Gastrocnemius medialis (tissue), 4 donors: Measurements from ENCODE around the gene PFKP. TPM values are rescaled to one million over a fixed set of nuclear protein-coding genes. Genes with fewer than 3 reads are reported as not detected.

ENCODE experiments used
- ATAC-seq, 2 donors: fragments of 150-250 bp; one replicate each; pipeline ENCODE4 v1.9.1; 2016
- DNase-seq, 2 donors: peaks; one replicate each; pipeline ENCODE4 v3.0.0-alpha.2; 2019
- H3K27ac ChIP-seq, 4 donors: fragments of 200-600 bp; sonication (generic); 1 replicate in 1 of 4; 2 replicates in 3 of 4; pipeline ENCODE4 v1.5.1; 2016 to 2018; ENCODE audit warnings: mild to moderate bottlenecking in 2 of 4, moderate library complexity in 1 of 4
- H3K27me3 ChIP-seq, 3 donors: fragments of 200-600 bp; sonication (generic) in 2 of 3; 1 replicate in 1 of 3; 2 replicates in 2 of 3; pipeline versions ENCODE4 v1.5.1 to v1.6.0; 2016 to 2019; ENCODE audit warnings: mild to moderate bottlenecking in 1 of 3, moderate library complexity in 1 of 3
- H3K36me3 ChIP-seq, 2 donors: fragments of 200-600 bp; sonication (generic) in 1 of 2; one replicate each; pipeline ENCODE4 v1.5.1; 2017 to 2018
- H3K4me1 ChIP-seq, 2 donors: fragments of 200-600 bp; sonication (generic) in 1 of 2; one replicate each; pipeline ENCODE4 v1.5.1; 2016 to 2017; ENCODE audit warnings: mild to moderate bottlenecking in 2 of 2
- H3K4me3 ChIP-seq, 4 donors: fragments of 200-600 bp; sonication (generic) in 3 of 4; 1 replicate in 1 of 4; 2 replicates in 3 of 4; pipeline ENCODE4 v1.5.1; 2016 to 2019; ENCODE audit warnings: mild to moderate bottlenecking in 2 of 4
- H3K9me3 ChIP-seq, 3 donors: fragments of 200-600 bp; sonication (generic) in 2 of 3; 1 replicate in 1 of 3; 2 replicates in 2 of 3; pipeline ENCODE4 v1.5.1; 2016 to 2019
- CTCF ChIP-seq, 5 experiments: fragments of 450-650 bp in 3 of 5; fragments of 200-600 bp in 2 of 5; sonication (generic) in 2 of 5; IDR thresholded peaks in 4 of 5; conservative IDR thresholded peaks in 1 of 5; 1 replicate in 4 of 5; 2 replicates in 1 of 5; pipeline ENCODE4 v1.5.1; 2016 to 2019; ENCODE audit warnings: antibody characterized with exemption in 5 of 5, mild to moderate bottlenecking in 3 of 5, moderate library complexity in 3 of 5
- POLR2A ChIP-seq, 2 donors: fragments of 450-650 bp; IDR thresholded peaks; one replicate each; pipeline ENCODE4 v1.6.1; 2017; ENCODE audit warnings: antibody characterized with exemption in 2 of 2, mild to moderate bottlenecking in 2 of 2, moderate library complexity in 2 of 2
- in situ Hi-C, 4 donors: fragments of 200-750 bp; cut with MboI; loops; one replicate each; pipeline versions ENCODE4 v1.15.0 to v1.8.0; 2017; ENCODE audit warnings: low sequenced_read_pairs in 4 of 4
- intact Hi-C: fragments of 100-400 bp; cut with DNase I; formaldehyde crosslinking; loops from one replicate; pipeline ENCODE4 v1.15.1; 2023; ENCODE audit warnings: low total_unique reads
- total RNA-seq, 4 donors: library from RNA; depleted of rRNA; stranded (reverse); fragments of >200 nt; gene quantifications; one replicate each; pipeline versions ENCODE4 v1.1.0 to v1.2.3, GENCODE V29; 2016

Gene PFKP
- total RNA-seq, 4 donors from 2014 or later = 21.3 to 171 (median 38.9) TPM

- Histone ChIP-seq H3K4me3 (no peak overlapping the region), H3K36me3 (peaks cover 3 to 94% of the 10 kb centered on the region in 2 donors), H3K27ac (no peak overlapping the region), H3K27me3 (no peaks in the 10 kb centered on the region), H3K4me1 (no peaks in the 10 kb centered on the region), H3K9me3 (no peaks in the 10 kb centered on the region)
- intact Hi-C loops = no loop called here
- TF ChIP-seq POLR2A (IDR thresholded peaks at IDR 0.05) = no peak
- no peak for TF ChIP-seq CTCF (IDR thresholded peaks at IDR 0.05 in 4 of 5, conservative IDR thresholded peaks at IDR 0.05 in 1 of 5)
- in situ Hi-C loops = no loop called here
- no peak for DNase-seq
- ATAC-seq = no peak
These were observed 80.7 kb downstream of the PFKP start for GRCh38 chr10:3148041-3148440.

- Histone ChIP-seq H3K27me3 (no peaks in the 10 kb centered on the region), H3K4me1 (no peaks in the 10 kb centered on the region), H3K4me3 (no peak overlapping the region), H3K36me3 (peaks cover 3 to 94% of the 10 kb centered on the region in 2 donors), H3K27ac (no peak overlapping the region), H3K9me3 (no peaks in the 10 kb centered on the region)
- intact Hi-C loops (no loop called here), in situ Hi-C loops (no loop called here)
- DNase-seq = peak in 1 of 2 donors; percentile 10
- ATAC-seq = no peak
- no peak for TF ChIP-seq POLR2A (IDR thresholded peaks at IDR 0.05)
- no peak for TF ChIP-seq CTCF (IDR thresholded peaks at IDR 0.05 in 4 of 5, conservative IDR thresholded peaks at IDR 0.05 in 1 of 5)
These were observed 81.6 kb downstream of the PFKP start for GRCh38 chr10:3148994-3149393.

GRCh38 chr10:3149918-3150317 is 82.6 kb downstream of the PFKP start:
- DNase-seq = peak in 1 of 2 donors; percentile 4
- peaks cover 3 to 94% of the 10 kb centered on the region in 2 donors for H3K36me3 ChIP-seq

GRCh38 chr10:3150366-3150765 is 83.0 kb downstream of the PFKP start:
- H3K9me3 ChIP-seq = no peaks in the 10 kb centered on the region
- in situ Hi-C loops = no loop called here
- H3K27me3 ChIP-seq = no peaks in the 10 kb centered on the region
- DNase-seq (no peak), ATAC-seq (no peak)
- intact Hi-C loops = no loop called here
- no peaks in the 10 kb centered on the region for H3K4me1 ChIP-seq
- peaks cover 0 to 94% of the 10 kb centered on the region in 2 donors for H3K36me3 ChIP-seq
- TF ChIP-seq CTCF (IDR thresholded peaks at IDR 0.05 in 4 of 5, conservative IDR thresholded peaks at IDR 0.05 in 1 of 5) (no peak), POLR2A (IDR thresholded peaks at IDR 0.05) (no peak)
- no peak overlapping the region for H3K4me3 ChIP-seq
- H3K27ac ChIP-seq = peak overlapping the region in 1 of 4 donors; percentile 29

More at GRCh38 chr10:3149918-3150317, 82.6 kb downstream of the PFKP start:
- Histone ChIP-seq H3K9me3 (no peaks in the 10 kb centered on the region), H3K4me1 (no peaks in the 10 kb centered on the region), H3K27me3 (no peaks in the 10 kb centered on the region), H3K4me3 (no peak overlapping the region), H3K27ac (no peak overlapping the region)
- TF ChIP-seq CTCF (IDR thresholded peaks at IDR 0.05 in 4 of 5, conservative IDR thresholded peaks at IDR 0.05 in 1 of 5) (no peak), POLR2A (IDR thresholded peaks at IDR 0.05) (no peak)
- in situ Hi-C loops = no loop called here
- intact Hi-C loops = no loop called here
- no peak for ATAC-seq

- Histone ChIP-seq H3K36me3 (peaks cover 0 to 94% of the 10 kb centered on the region in 2 donors), H3K27me3 (no peaks in the 10 kb centered on the region), H3K9me3 (no peaks in the 10 kb centered on the region), H3K27ac (peak overlapping the region in 1 of 4 donors; percentile 29), H3K4me3 (no peak overlapping the region), H3K4me1 (no peaks in the 10 kb centered on the region)
- DNase-seq (no peak), ATAC-seq (no peak)
- intact Hi-C loops = no loop called here
- TF ChIP-seq CTCF (IDR thresholded peaks at IDR 0.05 in 4 of 5, conservative IDR thresholded peaks at IDR 0.05 in 1 of 5) = no peak
- TF ChIP-seq POLR2A (IDR thresholded peaks at IDR 0.05) = no peak
- in situ Hi-C loops = no loop called here
These were observed 83.6 kb downstream of the PFKP start for GRCh38 chr10:3150961-3151360.
